ENCODE data around the gene DIAPH3.

DNA sequence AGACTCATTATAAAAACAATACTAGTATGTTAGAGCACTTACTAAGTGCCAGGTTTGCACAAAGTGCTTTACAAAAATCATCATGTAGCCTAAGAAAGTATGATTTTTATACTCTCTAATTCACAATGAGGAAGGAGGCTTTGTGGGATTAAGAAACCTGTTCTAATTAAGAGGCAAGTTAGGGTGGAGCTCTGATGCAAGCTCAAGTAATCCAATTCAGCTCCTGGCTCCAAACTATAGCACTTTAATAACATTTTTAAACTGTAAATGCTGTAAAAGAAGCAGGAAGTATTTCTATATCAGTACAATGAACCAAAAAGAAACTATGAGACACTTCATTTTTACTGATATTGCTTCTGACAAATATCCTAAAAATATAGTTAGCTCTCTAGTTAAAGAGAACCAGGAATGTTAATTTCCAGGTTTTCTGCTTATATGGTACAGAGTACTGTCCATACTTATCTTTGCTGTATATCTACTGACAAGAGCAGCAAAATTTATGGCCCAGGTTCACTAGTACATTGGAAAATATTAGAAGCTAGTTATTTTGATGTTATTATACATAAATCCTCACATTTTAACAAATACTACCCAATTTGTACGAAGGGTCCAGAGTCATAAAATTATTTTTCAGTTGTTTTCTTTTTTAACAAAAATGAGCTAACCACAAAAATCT is 482.0 kb downstream of the DIAPH3 start:
- TF ChIP-seq, protein P1, sequence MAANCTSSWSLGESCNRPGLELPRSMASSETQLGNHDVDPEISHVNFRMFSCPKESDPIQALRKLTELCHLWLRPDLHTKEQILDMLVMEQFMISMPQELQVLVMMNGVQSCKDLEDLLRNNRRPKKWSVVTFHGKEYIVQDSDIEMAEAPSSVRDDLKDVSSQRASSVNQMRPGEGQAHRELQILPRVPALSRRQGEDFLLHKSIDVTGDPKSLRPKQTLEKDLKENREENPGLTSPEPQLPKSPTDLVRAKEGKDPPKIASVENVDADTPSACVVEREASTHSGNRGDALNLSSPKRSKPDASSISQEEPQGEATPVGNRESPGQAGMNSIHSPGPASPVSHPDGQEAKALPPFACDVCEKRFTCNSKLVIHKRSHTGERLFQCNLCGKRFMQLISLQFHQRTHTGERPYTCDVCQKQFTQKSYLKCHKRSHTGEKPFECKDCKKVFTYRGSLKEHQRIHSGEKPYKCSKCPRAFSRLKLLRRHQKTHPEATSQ (tag by site-specific recombination; IDR thresholded peaks at IDR 0.05): no peak
- TF ChIP-seq ZNF777 (tag by site-specific recombination; IDR thresholded peaks at IDR 0.05; ENCODE audit: borderline replicate concordance): no peak
